GM18519 (cell line): ENCODE data around the gene ZBBX.
"Not testable (repeated sequence)": the region's sequence is repeated elsewhere in the genome, so short reads cannot be mapped to it uniquely, and the experiment has no call there.

Experiments
- ATAC-seq: cut with Tn5 transposase; IDR thresholded peaks from one replicate; pipeline ENCODE4 v1.9.1; 2021; ENCODE audit warnings: mild to moderate bottlenecking, moderate library complexity; ENCODE audit not compliant: unreplicated experiment, low FRiP score

Gene ZBBX, protein sequence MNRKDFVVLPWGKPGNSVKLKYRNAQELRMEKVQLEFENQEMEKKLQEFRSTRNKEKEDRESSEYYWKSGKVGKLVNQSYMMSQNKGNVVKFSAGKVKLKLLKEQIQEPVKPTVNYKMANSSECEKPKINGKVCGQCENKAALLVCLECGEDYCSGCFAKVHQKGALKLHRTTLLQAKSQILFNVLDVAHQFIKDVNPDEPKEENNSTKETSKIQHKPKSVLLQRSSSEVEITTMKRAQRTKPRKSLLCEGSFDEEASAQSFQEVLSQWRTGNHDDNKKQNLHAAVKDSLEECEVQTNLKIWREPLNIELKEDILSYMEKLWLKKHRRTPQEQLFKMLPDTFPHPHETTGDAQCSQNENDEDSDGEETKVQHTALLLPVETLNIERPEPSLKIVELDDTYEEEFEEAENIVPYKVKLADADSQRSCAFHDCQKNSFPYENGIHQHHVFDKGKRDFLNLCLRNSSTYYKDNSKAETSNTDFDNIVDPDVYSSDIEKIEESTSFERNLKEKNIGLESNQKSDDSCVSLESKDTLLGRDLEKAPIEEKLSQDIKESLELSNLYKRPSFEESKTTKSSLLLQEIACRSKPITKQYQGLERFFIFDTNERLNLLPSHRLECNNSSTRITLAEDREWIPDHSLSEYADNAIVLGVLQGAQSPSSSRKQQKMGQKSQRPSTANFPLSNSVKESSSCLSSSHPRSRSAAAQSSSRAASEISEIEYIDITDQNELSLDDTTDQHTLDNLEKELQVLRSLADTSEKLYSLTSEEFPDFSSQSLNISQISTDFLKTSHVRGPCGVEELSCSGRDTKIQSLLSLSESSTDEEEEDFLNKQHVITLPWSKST

DNA sequence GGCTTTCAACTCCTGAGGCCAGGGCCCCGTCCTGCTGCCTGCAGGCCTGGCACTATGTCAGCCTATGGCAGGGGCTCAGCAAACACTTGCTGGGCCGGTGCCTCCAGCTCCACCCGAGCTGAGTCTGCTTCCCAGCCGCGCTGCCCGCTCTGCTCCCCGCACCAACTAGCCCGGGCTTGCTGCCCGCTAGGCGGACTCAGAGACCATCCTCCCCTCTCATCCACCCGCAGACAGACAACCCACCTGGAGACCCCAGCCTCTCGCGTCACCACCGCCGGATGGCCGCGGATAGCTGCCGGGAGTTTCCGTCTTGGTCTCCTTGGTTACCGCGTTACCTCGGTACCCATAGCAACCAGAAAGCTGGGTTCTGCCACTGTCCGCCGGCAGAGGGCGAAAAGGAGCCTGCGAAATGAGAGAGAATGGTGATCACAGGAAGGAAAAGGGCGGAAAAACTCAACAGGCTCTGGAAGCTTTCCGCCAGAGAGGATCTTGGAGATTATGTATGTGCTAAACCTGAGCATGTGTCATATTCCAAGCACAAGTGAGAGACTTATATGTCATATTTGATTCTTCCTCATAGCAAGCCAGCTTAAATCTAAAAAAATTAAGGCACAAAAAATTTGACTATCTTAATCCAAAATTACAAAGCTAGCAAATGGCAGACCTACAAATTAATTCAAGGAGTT, at the start of gene ZBBX:
TSS of gene ZBBX (minus strand) at position 294 of the 686 bp plus-strand sequence. CDS start 7,396 bp downstream, outside the sequence.
- peak; percentile 100 for ATAC-seq

DNA sequence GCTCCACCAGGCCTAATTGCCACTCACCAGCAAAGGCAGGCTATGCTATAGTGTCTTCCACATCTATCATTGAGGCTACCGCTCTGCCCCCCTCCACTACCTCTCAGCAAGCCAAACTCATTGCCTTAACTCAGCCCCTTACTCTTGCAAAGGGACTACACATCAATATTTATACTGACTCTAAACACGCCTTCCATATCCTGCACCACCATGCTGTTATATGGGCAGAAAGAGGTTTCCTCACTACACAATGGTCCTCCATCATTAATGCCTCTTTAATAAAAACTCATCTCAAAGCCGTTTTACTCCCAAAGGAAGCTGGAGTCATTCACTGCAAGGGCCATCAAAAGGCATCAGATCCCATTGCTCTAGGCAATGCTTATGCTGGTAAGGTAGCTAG, 46.9 kb upstream of the ZBBX start:
- not testable (repeated sequence) for ATAC-seq

DNA sequence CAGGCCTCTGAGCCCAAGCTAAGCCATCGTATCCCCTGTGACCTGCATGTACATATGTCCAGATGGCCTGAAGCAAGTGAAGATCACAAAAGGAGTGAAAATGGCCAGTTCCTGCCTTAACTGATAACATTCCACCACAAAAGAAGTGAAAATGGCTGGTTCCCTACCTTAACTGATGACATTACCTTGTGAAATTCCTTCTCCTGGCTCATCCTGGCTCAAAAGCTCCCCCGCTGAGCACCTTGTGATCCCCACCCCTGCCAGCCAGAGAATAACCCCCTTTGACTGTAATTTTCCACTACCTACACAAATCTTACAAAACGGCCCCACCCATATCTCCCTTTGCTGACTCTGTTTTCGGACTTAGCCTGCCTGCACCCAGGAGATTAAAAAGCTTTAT, 42.3 kb upstream of the ZBBX start:
- not testable (repeated sequence) for ATAC-seq

DNA sequence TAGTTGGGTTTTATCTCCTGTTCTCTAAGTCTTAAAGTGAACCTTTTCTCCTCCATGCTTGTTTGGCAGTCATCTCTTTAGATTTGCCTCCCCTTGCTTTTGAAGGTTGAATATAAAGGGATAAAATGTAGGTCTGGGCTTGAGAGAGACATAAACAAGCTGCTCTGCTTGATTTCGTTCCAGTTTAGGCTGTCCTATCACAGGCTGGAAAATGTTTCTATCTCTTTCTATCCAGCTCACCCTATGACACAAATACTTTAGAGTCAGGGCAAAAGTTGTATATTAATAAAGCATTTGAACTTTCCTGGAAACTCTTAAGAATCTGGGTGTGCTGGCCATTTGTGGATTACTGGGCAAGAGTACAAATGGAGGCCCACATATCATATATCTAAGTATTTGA, 29.5 kb upstream of the ZBBX start:
- ATAC-seq, result no peak

DNA sequence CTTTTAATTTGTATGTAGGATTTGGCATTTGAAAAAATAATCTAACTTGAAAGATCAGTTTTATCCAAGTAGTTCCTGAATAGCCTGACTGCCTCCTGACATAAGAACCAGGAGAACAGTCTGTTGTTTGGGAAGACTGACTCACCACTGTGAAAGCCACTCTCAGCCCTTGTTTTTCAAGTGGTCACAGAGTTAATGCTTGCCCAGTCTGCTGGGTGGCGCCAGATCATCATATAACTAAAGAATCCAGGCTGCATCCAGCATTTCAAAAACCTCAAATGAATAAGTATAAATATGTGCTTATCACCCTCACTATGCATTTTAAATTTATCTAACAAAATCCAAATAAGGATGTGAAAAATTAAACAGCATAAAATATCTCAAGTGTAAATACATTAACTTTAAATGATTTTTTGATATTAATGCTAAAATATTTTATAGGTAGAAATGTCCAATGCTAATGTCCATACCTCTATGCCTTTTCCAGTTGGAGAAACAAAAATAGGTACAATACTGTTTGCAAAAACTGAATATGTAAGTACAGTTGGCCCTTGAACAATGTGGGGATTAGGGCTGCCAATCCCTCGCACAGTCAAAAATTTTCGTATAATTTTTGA, 26.9 kb upstream of the ZBBX start:
- no peak for ATAC-seq

DNA sequence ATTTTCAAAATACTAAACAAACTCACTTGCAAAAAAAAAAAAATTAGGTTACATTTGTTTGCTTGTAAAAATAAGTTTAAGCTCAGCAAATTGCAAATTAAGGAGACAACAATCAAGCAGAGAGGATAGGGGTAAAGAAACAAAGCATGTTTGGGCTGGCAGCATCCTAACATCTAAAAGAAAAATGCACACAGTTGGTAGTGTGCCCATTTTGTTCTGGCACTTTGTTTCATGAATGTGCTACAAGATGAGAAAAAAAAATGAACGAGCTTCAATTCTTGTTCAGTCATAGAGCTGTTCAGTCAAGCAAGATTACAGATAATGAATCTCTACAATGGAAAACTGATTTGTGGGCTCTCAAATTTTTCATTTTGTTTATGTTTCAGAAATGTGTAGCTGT, 17.7 kb upstream of the ZBBX start:
- no peak for ATAC-seq

DNA sequence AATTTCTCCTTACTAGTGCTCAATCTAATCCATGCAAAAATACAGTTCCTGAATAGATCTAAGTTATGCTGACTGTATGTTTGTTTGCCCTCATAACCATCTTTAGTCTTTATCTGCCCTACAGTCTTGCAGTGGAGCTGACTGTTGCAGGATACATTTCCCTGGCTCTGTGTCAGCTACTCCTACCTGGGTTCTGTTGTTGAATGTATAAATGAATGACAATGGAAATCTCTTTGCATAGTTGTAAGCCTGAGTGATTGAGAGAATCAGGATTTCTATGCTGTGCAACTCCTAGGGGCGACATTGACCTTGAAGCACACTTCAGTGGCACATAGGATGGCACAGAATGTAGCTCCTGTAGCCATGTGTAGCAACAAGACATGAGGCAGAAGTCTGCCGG, 16.0 kb upstream of the ZBBX start:
- ATAC-seq, result no peak

DNA sequence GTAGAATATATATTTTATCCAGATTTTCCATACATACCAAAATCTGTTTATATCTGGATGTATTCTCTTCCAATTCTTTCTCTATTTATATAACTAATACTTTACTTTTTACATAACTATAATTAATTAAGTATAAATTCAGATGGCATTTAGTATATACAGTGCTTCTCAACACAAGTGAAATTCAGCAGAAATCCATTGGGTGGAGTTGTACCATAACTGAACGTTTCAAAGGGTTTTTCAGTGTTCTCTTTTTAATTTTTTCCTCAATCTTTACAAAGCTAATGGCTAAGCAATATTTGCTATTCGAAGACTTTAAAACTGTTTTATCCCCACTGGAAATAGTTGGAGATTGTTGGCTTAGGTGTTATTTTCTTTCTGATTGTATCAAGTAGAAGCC, 13.9 kb upstream of the ZBBX start:
- no peak for ATAC-seq

DNA sequence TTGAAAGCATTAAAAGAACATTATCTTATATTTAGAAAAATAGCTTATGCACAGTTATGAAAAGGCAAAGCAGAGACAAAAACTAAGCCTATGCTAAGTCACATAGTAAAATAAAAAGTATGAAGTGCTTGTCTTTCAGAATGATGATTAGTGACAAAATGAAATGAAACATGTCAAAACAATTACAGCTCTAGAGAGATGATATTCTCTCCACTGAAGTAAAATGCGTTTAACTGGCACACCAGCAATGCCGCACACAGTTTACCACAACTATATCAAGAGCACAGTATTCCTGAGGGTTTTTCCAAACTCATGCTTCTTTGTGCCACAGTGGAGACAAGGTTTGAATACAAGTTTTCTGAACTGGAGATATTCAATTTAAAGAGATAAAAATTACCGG, 2.1 kb upstream of the ZBBX start:
- no peak for ATAC-seq

DNA sequence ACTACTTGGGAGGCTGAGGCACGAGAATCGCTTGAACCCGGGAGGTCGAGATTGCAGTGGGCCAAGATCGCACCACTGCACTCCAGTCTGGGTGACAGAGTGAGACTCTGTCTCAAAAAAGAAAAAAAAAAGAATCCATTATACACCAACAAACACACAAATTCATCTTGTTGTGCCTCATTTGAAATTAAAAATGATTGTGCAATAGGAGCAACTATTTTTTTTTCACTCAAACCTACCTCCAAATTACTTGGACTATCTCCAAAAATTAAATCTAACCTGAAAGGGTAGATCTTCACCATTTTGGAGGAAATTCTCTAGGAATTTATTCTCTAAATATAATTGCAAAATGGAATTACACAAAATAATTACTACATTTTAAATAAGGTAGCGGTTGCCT, 4.6 kb downstream of the ZBBX start:
- no peak for ATAC-seq

DNA sequence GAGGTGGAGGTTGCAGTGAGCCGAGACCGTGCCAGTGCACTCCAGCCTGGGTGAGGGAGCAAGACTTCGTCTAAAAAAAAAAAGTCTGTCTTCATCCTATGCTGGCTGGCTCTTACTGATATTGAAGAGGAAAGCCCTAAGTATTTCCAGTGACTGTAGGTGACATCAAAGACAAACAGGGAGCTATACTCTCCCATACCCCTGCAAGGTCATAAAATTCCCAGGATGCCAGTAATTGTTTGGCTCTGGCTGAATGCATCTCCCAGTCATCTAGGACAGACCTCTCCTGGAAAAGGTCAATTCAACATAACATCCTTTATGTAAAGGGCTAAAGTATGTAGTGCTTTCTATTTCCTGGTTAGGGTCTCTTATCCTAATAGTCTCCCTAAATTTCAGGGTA, 8.0 kb downstream of the ZBBX start:
- ATAC-seq, result no peak

DNA sequence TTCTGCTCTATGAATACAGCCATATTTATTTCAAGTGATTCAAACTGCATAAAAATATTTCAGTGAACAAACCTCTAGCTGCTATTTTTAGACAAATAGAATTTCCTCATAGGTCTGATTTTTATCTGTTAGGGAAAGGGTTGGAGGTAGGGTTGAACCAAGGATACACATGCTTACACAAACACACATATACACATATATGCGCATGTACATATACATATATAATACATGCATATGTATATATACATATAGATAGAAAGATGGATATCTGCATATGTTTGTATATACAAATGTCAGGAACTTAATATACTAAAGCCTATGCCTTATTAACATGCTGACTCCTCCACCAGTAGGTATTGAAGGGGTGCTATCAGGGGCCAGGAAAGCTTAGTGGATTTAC, 18.1 kb downstream of the ZBBX start:
- ATAC-seq, result no peak

DNA sequence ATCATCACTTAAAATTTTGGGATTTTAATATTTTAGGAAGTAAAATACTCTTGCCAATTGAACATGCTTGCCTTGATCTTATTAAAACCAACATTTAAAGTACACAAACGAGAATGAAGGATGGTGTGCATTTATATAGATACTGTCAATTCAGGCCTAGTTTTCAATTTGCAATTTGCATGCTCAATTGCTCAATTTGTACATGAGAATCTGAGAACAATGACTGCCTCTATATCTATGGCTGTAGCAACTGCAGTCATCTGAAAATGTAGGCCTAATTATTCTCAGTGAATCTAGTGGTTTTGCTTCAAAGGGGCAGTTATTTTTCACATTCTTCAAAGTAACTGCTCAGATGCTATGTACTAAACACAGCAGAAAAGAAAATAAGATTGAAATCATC, 18.8 kb downstream of the ZBBX start:
- ATAC-seq, result no peak

DNA sequence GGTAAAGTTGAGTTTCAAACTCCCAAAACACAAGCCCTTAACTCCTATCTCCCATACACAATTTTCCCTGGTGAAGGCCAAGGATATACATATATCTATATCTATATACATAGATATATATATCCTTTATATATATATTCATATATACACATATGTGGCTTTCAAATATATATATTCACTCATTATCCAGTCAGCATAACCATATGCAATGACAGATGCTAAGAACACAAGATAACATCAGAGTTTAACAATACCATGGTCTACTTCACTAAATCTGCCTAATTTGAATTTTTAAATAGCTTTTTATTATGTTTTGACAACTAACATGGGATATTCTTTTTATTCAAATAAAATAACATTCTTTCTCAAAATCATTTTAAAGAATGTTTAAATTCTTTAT, 24.7 kb downstream of the ZBBX start:
- ATAC-seq, result no peak

DNA sequence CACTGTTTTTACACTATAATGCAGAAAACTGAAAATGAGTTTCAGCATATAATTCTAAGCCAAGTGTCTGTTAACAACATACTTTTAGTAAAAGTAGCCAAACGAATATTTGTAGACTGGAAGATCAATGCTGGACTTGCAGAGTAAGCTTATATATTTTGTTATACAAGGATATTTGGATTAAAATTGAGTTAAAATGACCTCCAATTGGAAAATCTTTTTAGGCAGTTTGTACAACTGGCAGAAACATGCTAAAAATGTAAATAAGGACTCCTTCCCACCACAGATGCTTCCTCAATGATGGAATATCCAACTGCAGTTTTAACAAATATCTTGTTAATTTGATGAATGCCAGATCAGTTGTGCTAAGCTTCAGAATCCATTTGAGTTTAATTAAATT, 25.3 kb downstream of the ZBBX start:
- no peak for ATAC-seq

DNA sequence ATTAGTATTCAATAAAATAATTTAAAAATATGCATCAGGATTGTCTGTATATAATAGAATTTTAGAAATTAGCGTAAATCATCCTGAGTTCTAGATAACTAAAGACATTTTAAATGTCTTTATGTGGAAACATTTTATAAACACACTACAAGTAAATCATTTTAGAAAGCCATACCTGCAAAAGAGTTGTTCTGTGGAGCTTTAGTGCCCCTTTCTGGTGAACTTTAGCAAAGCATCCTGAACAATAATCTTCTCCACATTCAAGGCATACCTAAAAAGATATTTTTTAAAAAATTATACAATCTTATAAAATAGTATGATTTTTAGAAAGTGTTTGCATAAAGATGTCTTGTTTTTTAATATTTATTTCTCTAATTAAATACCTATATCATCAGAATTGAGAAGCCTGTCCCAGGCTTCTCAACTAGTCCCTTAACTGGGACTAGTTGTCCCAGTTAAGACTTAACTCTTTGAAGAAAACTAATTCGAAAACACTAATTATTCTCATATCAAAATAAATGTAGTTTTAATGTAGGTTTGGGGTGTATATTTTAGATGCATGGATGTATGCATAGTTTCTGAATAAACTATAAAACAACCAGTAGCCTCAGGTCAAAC, 29.7 kb downstream of the ZBBX start:
- no peak for ATAC-seq

DNA sequence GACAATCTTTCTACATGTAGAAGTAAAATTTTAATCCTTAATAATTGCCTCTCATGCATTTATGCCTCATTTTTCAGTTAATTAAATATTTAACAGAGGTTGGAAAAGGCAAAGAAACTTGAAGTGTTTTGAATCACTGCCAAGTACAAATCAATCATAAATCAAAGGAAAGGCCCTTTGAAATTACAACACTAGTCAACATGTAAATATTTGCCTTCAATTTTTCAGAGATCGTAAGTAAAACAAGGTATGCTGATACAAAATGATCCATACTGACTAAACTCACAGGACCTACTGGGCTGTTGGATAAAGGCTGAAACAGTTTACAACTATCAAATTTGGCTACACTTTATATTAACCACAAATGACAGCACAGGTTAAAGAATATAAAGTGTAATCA, 33.9 kb downstream of the ZBBX start:
- ATAC-seq, result no peak

DNA sequence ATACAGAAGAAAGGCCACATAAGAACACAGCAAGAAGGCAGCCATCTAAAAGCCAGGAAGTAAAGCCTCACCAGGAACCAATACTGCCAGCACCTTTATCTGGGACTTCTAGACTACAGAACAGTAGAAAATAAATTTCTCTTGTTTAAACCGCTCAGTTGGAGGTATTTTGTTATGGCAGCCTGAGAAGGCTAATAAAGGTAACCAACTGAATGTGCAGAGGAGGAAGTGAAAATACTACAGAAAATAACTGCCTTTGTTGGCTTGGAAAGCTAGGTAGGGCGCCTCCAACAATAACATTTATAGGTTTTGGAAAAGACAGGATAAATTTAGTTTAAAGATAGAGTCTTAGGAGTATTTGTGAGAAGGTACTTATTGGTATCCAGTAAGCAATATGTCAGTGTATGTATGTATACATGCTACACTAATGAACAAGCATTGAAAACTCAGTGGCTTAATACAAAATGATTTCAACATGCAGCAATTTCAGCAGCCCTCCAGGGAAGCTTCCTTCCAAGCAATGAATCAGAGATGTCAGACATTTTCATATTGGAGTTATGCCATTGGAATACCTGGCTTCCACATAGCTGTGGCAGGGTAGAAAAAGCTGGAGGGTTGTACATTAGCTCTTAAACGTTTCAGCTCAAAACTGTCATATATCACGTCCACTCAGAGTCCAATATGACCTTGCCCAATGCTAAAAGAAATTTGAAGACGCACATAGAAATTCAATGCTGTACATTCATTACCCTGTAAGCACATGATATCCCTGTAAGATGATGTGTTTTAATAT, 48.9 kb downstream of the ZBBX start:
- ATAC-seq, result no peak

DNA sequence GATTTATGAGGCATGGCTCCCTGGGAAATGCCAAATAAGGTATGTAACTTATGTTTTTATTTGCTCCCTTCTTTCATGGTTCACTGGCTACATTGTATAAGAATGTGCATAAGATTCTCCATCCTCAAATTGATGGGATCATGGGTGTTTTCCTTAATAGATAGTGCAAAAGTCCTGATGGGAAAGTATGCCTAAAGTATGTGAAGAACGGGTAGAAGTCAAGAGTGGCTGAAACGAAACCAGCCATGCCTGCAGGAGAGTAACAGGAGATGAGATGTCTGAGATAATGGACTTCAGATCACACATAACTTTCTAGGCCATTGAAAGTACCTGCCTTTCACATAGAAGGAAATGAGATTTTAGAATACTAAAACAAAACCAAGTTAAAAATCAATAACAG, 56.5 kb downstream of the ZBBX start:
- ATAC-seq, result no peak
